Parathyroid adenoma (tissue), 2 donors: Measurements from ENCODE around the gene G2E3.
"Not testable (repeated sequence)": the region's sequence is repeated elsewhere in the genome, so short reads cannot be mapped to it uniquely, and the experiment has no call there.

Experiments
- H2AFZ ChIP-seq: fragments of 300-600 bp; sonication (generic); one replicate; pipeline ENCODE4 v1.7.0; 2017; ENCODE audit warnings: antibody characterized with exemption, mild to moderate bottlenecking
- H3K27ac ChIP-seq: fragments of 300-600 bp; sonication (generic); one replicate; pipeline ENCODE4 v1.7.0; 2017
- H3K27me3 ChIP-seq: fragments of 300-600 bp; sonication (generic); one replicate; pipeline ENCODE4 v1.7.0; 2017; ENCODE audit warnings: low read length; ENCODE audit not compliant: control insufficient read depth, insufficient read depth
- H3K36me3 ChIP-seq: fragments of 300-600 bp; sonication (generic); one replicate; pipeline ENCODE4 v1.7.0; 2017; ENCODE audit warnings: low read length; ENCODE audit not compliant: control insufficient read depth, insufficient read depth
- H3K4me1 ChIP-seq: fragments of 300-600 bp; sonication (generic); one replicate; pipeline ENCODE4 v1.7.0; 2017; ENCODE audit warnings: control low read depth
- H3K4me2 ChIP-seq: fragments of 300-600 bp; sonication (generic); one replicate; pipeline ENCODE4 v1.7.0; 2017; ENCODE audit warnings: low read length
- H3K4me3 ChIP-seq: fragments of 300-600 bp; sonication (generic); one replicate; pipeline ENCODE4 v1.7.0; 2017; ENCODE audit warnings: low read depth, low read length
- H3K79me2 ChIP-seq: fragments of 300-600 bp; sonication (generic); one replicate; pipeline ENCODE4 v1.7.0; 2017; ENCODE audit warnings: control low read depth
- H3K9ac ChIP-seq: fragments of 300-600 bp; sonication (generic); one replicate; pipeline ENCODE4 v1.7.0; 2017; ENCODE audit warnings: mild to moderate bottlenecking
- H3K9me3 ChIP-seq: fragments of 300-600 bp; sonication (generic); one replicate; pipeline ENCODE4 v1.7.0; 2017; ENCODE audit warnings: low read length; ENCODE audit not compliant: control insufficient read depth
- TF ChIP-seq, protein P1 (sequence below): fragments of 300-600 bp; sonication (generic); IDR thresholded peaks from one replicate; pipeline ENCODE4 v1.7.0; 2017; ENCODE audit warnings: antibody characterized with exemption, mild to moderate bottlenecking
- donor health status: primary hyperparathyroidism.

The G2E3 gene

DNA sequence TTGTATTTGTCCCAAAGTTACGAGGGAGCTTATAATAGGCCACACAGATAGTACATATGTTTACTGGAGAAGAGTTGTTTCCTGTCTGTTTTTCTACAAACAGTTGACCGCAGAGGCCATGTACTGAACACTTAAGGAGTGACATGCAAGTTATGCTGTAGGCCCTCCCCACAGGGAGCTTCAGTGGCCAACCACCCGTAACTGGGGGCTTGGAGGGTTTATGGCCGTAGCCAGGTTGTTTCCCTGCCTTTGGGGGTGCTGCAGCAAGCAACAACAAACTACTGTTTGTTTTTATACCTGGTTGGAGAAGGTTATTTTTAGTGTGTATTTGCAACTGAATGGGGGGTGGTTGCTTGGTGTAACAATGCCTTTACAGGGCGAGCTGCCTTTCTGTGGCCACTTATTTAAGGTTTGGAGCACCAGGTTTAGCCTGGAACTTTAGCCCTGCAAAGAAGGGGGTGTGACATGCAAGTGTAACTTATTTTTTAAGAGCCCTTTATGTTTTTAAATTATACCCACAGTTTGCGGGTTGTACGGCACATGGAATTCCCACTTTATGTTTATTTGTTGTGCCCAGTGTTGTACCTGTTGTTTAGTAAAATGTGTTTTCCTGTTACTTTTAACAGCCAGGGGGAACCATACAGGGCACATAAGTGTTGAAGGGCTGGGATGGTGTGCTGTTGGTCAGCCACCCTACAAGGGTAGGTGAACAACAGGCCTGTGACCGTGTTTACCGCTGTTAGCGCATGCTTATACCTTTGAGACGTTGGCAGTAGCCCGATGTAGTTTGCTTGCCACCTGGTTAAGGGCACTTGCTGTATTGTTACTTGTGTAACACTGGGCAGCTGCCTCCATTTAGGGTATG, 29.9 kb upstream of the G2E3 start:
- Histone ChIP-seq H3K4me1 (no peaks in the 10 kb centered on the region), H3K27ac (no peak overlapping the region), H2AFZ (no peak overlapping the region), H3K9ac (no peak overlapping the region), H3K9me3 (no peaks in the 10 kb centered on the region), H3K36me3 (no peaks in the 10 kb centered on the region), H3K79me2 (no peaks in the 10 kb centered on the region), H3K4me3 (no peak overlapping the region), H3K27me3 (no peaks in the 10 kb centered on the region), H3K4me2 (no peak overlapping the region)
- TF ChIP-seq, protein P1, sequence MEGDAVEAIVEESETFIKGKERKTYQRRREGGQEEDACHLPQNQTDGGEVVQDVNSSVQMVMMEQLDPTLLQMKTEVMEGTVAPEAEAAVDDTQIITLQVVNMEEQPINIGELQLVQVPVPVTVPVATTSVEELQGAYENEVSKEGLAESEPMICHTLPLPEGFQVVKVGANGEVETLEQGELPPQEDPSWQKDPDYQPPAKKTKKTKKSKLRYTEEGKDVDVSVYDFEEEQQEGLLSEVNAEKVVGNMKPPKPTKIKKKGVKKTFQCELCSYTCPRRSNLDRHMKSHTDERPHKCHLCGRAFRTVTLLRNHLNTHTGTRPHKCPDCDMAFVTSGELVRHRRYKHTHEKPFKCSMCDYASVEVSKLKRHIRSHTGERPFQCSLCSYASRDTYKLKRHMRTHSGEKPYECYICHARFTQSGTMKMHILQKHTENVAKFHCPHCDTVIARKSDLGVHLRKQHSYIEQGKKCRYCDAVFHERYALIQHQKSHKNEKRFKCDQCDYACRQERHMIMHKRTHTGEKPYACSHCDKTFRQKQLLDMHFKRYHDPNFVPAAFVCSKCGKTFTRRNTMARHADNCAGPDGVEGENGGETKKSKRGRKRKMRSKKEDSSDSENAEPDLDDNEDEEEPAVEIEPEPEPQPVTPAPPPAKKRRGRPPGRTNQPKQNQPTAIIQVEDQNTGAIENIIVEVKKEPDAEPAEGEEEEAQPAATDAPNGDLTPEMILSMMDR, result no peak

DNA sequence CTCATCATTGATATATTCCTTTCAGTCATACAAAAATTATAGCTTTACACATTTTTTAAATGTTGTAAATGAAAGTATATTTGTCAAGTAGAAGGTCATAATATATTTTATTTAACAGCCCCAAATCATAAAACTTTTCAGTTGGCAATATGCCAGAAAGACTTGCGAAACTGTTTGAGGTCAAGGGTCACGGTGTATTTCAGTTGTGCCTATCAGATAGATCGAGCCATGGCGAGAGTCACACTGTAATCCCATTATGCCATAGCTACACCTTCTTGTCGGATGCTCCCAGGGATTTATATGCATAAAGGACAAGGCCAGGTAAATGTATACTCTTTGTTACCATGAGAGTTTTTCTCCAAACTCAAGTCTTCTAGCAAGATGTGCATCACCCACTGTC, 26.7 kb upstream of the G2E3 start:
- H3K4me1 ChIP-seq, result no peaks in the 10 kb centered on the region
- no peak overlapping the region for H3K9ac ChIP-seq
- H3K79me2 ChIP-seq, result no peaks in the 10 kb centered on the region
- no peak overlapping the region for H2AFZ ChIP-seq
- no peak overlapping the region for H3K4me2 ChIP-seq
- TF ChIP-seq, protein P1, result no peak
- no peak overlapping the region for H3K4me3 ChIP-seq
- no peak overlapping the region for H3K27ac ChIP-seq
- no peaks in the 10 kb centered on the region for H3K27me3 ChIP-seq
- no peaks in the 10 kb centered on the region for H3K36me3 ChIP-seq
- H3K9me3 ChIP-seq, result no peaks in the 10 kb centered on the region

DNA sequence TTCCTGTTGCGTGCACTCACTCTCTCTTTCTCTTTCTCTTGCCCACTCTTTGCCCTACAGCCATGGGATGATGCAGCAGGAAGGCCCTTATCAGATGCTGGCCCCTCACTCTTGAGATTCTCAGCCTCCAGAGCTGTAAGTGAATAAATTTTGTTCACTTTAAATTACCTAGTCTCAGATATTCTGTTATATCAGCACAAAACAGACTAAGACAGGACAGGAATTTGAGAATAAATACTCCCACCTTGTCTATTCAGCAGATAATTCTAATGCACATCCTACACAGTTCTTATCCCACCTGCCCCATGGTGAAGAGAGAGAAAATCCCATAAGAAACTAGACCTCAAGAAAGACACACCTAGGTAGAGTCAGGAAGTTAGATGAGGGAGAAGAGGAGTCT, 25.8 kb upstream of the G2E3 start:
- Histone ChIP-seq H3K4me3 (no peak overlapping the region), H3K4me2 (no peak overlapping the region), H3K4me1 (no peaks in the 10 kb centered on the region), H3K27ac (no peak overlapping the region), H2AFZ (no peak overlapping the region), H3K36me3 (no peaks in the 10 kb centered on the region), H3K79me2 (no peaks in the 10 kb centered on the region), H3K9ac (no peak overlapping the region), H3K27me3 (no peaks in the 10 kb centered on the region), H3K9me3 (no peaks in the 10 kb centered on the region)
- TF ChIP-seq, protein P1, result no peak

DNA sequence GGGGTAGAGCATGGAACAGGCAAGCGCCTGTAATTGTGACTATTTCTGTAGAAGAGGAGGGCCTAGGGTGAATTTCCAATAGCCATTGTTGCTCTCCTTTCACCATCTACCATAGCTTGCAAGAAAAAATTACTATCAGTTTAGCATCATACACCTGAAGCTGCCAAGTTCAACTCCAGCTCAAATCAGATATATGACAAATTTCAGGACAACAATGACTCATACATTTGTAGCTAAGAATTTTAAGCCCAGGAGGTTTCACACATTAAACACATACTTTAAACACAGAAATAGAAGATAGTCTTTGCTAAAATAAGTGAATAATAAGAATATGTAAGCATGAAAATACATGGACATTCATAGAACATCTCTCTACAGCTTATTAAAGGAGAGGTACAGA, 17.6 kb upstream of the G2E3 start:
- Histone ChIP-seq H3K4me3 (no peak overlapping the region), H2AFZ (no peak overlapping the region), H3K4me2 (no peak overlapping the region), H3K4me1 (no peaks in the 10 kb centered on the region), H3K27ac (no peak overlapping the region), H3K79me2 (no peaks in the 10 kb centered on the region), H3K36me3 (no peaks in the 10 kb centered on the region), H3K9ac (no peak overlapping the region), H3K9me3 (no peaks in the 10 kb centered on the region), H3K27me3 (no peaks in the 10 kb centered on the region)
- TF ChIP-seq, protein P1, result no peak

DNA sequence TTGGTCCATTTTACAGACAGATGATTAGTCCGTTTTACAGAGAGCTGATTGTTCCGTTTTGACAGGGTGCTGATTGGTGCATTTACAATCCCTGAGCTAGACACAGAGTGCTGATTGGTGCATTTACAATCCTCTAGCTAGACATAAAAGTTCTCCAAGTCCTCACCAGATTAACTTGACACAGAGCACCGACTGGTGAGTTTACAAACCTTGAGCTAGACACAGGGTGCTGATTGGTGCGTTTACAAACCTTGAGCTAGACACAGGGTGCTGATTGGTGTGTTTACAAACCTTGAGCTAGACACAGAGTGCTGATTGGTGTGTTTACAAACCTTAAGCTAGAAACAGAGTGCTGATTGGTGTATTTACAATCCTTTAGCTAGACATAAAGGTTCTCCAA, 12.2 kb upstream of the G2E3 start:
- H3K79me2 ChIP-seq, H3K36me3 ChIP-seq, H3K4me1 ChIP-seq, H3K27ac ChIP-seq, H3K27me3 ChIP-seq, H3K9me3 ChIP-seq, H3K4me2 ChIP-seq, H3K4me3 ChIP-seq, H3K9ac ChIP-seq, H2AFZ ChIP-seq: not testable (repeated sequence)
